ENCODE data around the gene MLC1. TPM values are rescaled to one million over a fixed set of nuclear protein-coding genes. Genes with fewer than 3 reads are reported as not detected.

The MLC1 gene
- total and polyA plus RNA-seq, 2 of the 4 experiments (the other 2 are of a cell fraction): 0.10 TPM; not detected in 1

DNA sequence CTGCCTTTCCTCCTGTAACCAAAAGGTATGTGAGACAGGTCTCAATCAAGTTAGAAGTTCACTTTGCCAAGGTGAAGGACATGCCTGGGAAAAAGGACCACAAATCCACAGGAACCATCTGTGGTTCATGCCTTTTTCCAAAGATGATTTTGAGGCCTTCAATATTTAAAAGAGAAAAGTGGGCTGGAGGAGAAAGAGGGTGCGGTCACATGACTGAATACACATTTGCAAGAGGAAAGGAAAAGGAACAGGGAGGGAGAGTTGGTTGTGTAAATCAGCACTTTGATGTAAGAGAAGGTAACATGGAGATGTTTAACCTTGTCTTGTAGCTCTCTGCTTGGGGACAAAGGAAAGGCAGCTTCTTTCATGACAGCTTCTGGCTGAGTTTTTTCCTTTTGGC lies 25.8 kb upstream of the MLC1 start:
- H3K9me1 ChIP-seq (ENCODE audit: insufficient read depth, low read length): peaks cover 21% of the 10 kb centered on the region
- H3K4me3 ChIP-seq (ENCODE audit: insufficient read depth, low read depth, low read length): no peak overlapping the region
- no peak overlapping the region for H3K4me2 ChIP-seq (ENCODE audit: low read depth, low read length)
- no peak overlapping the region for H2BK20ac ChIP-seq (ENCODE audit: low read depth, low read length)
- H4K5ac ChIP-seq (ENCODE audit: low read depth, low read length): no peak overlapping the region; the same call in 1 of the 2 replicates
- dilution Hi-C loops (cut with HindIII; ENCODE audit: low sequenced_read_pairs, unreplicated experiment): no loop called here
- no peak overlapping the region for H3K23ac ChIP-seq (ENCODE audit: low read depth, low read length)
- DNase-seq (no peak), ATAC-seq (ENCODE audit: low read depth) (no peak)
- peaks cover 28% of the 10 kb centered on the region for H3K4me1 ChIP-seq (ENCODE audit: control insufficient read depth, insufficient read depth, low read length)
- no peaks in the 10 kb centered on the region for H3K27me3 ChIP-seq (ENCODE audit: control insufficient read depth, insufficient read depth, low read length)
- no peak overlapping the region for H4K91ac ChIP-seq (ENCODE audit: insufficient read depth, low read depth, low read length)
- no peak overlapping the region for H2AK9ac ChIP-seq (replicated peaks; ENCODE audit: low read depth, low read length, poor library complexity)
- no peak overlapping the region for H3K14ac ChIP-seq (replicated peaks; ENCODE audit: low read depth, low read length)
- no peak overlapping the region for H2BK5ac ChIP-seq (ENCODE audit: low read depth, low read length, poor library complexity, severe bottlenecking)
- no TSS peak for BruUV-seq (replicated peaks)
- H3K4ac ChIP-seq (ENCODE audit: low read depth, low read length): no peak overlapping the region
- H3K27ac ChIP-seq (ENCODE audit: insufficient read depth, low read length): no peak overlapping the region
- intact Hi-C loops (cut with micrococcal nuclease): no loop called here
- peak overlapping the region; percentile 26; the same call in 1 of the 2 replicates for H2BK120ac ChIP-seq (ENCODE audit: low read depth, low read length)
- H4K20me1 ChIP-seq (ENCODE audit: insufficient read depth, low read length): no peaks in the 10 kb centered on the region
- peak overlapping the region; percentile 33; the same call in 1 of the 2 replicates for H2AK5ac ChIP-seq (ENCODE audit: low read depth, low read length)
- in situ Hi-C loops (cut with MboI; ENCODE audit: low sequenced_read_pairs): no loop called here
- peaks cover 2% of the 10 kb centered on the region; the same call in 1 of the 2 replicates for H3K36me3 ChIP-seq (ENCODE audit: control insufficient read depth, insufficient read depth, low read length)
- no peak overlapping the region for H3K56ac ChIP-seq (ENCODE audit: extremely low read depth, insufficient read depth, low read length)
- no peak overlapping the region for H3K9ac ChIP-seq (ENCODE audit: low read depth, low read length)
- H3K79me1 ChIP-seq (ENCODE audit: low read depth in 1 of 2, low read length in 2 of 2): peaks cover 0 to 11% of the 10 kb centered on the region in 2 experiments; a peak in 2 of 4 replicates
- H4K8ac ChIP-seq (ENCODE audit: low read depth in 2 of 2, low read length in 2 of 2): no peak overlapping the region
- H3K18ac ChIP-seq (ENCODE audit: low read depth, low read length): no peak overlapping the region
- TF ChIP-seq MAZ (IDR thresholded peaks at IDR 0.05; ENCODE audit: borderline replicate concordance, low read depth, low read length): no peak
- TF ChIP-seq, protein P1, sequence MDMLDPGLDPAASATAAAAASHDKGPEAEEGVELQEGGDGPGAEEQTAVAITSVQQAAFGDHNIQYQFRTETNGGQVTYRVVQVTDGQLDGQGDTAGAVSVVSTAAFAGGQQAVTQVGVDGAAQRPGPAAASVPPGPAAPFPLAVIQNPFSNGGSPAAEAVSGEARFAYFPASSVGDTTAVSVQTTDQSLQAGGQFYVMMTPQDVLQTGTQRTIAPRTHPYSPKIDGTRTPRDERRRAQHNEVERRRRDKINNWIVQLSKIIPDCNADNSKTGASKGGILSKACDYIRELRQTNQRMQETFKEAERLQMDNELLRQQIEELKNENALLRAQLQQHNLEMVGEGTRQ (IDR thresholded peaks at IDR 0.05; ENCODE audit: low read depth, low read length): no peak
- TF ChIP-seq MAFK (IDR thresholded peaks at IDR 0.05; ENCODE audit: low read depth, low read length): no peak
- TF ChIP-seq NFE2L2 (IDR thresholded peaks at IDR 0.05; ENCODE audit: low read depth, low read length): no peak
- no peak for TF ChIP-seq RAD21 (IDR thresholded peaks at IDR 0.05; ENCODE audit: low read length)
- TF ChIP-seq ELK1 (IDR thresholded peaks at IDR 0.05; ENCODE audit: borderline replicate concordance, low read depth, low read length): no peak
- TF ChIP-seq FOS (IDR thresholded peaks at IDR 0.05; ENCODE audit: low read depth, low read length): no peak
- TF ChIP-seq CHD1 (IDR thresholded peaks at IDR 0.05; ENCODE audit: low read depth, low read length): no peak
- no peak for TF ChIP-seq SMC3 (IDR thresholded peaks at IDR 0.05; ENCODE audit: low read depth, low read length)
- TF ChIP-seq RCOR1 (IDR thresholded peaks at IDR 0.05; ENCODE audit: insufficient replicate concordance, low read length): no peak
- TF ChIP-seq BHLHE40 (IDR thresholded peaks at IDR 0.05; ENCODE audit: low read depth, low read length): no peak
- no peak for TF ChIP-seq MXI1 (IDR thresholded peaks at IDR 0.05; ENCODE audit: borderline replicate concordance, low read depth, low read length)
- TF ChIP-seq POLR2A (IDR thresholded peaks at IDR 0.05; ENCODE audit: low read depth, low read length): no peak
- TF ChIP-seq, protein P2, sequence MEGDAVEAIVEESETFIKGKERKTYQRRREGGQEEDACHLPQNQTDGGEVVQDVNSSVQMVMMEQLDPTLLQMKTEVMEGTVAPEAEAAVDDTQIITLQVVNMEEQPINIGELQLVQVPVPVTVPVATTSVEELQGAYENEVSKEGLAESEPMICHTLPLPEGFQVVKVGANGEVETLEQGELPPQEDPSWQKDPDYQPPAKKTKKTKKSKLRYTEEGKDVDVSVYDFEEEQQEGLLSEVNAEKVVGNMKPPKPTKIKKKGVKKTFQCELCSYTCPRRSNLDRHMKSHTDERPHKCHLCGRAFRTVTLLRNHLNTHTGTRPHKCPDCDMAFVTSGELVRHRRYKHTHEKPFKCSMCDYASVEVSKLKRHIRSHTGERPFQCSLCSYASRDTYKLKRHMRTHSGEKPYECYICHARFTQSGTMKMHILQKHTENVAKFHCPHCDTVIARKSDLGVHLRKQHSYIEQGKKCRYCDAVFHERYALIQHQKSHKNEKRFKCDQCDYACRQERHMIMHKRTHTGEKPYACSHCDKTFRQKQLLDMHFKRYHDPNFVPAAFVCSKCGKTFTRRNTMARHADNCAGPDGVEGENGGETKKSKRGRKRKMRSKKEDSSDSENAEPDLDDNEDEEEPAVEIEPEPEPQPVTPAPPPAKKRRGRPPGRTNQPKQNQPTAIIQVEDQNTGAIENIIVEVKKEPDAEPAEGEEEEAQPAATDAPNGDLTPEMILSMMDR (conservative IDR thresholded peaks at IDR 0.05; ENCODE audit: low read depth, low read length): no peak
- no peak for TF ChIP-seq RFX5 (IDR thresholded peaks at IDR 0.05; ENCODE audit: low read depth, low read length)
- no peak overlapping the region; the same call in 1 of the 3 replicates for H2BK15ac ChIP-seq (ENCODE audit: low read depth, low read length)
- CTCF ChIA-PET: no interaction called here
- no CpG with 5 or more reads among the region's 1 CpG for WGBS, 2 experiments (ENCODE audit: extremely low coverage in 2 of 2, insufficient read length in 1 of 2)
- H2AFZ ChIP-seq (replicated peaks; ENCODE audit: low read length, poor library complexity): peak overlapping the region; percentile 39
- POLR2A ChIA-PET (ENCODE audit: unreplicated experiment): no interaction called here
- no peaks in the 10 kb centered on the region for H3K9me3 ChIP-seq (ENCODE audit: control insufficient read depth, insufficient read depth, low read length)
